Gastrocnemius medialis (tissue), 4 donors: ENCODE measurements around the gene UNCX. TPM values are rescaled to one million over a fixed set of nuclear protein-coding genes. Genes with fewer than 3 reads are reported as not detected.
"Not testable (repeated sequence)": the region's sequence is repeated elsewhere in the genome, so short reads cannot be mapped to it uniquely, and the experiment has no call there.

ENCODE experiments used
- ATAC-seq, 2 donors: fragments of 150-250 bp; one replicate each; pipeline ENCODE4 v1.9.1; 2016
- DNase-seq, 2 donors: peaks; one replicate each; pipeline ENCODE4 v3.0.0-alpha.2; 2019
- H3K27ac ChIP-seq, 4 donors: fragments of 200-600 bp; sonication (generic); 1 replicate in 1 of 4; 2 replicates in 3 of 4; pipeline ENCODE4 v1.5.1; 2016 to 2018; ENCODE audit warnings: mild to moderate bottlenecking in 2 of 4, moderate library complexity in 1 of 4
- H3K27me3 ChIP-seq, 3 donors: fragments of 200-600 bp; sonication (generic) in 2 of 3; 1 replicate in 1 of 3; 2 replicates in 2 of 3; pipeline versions ENCODE4 v1.5.1 to v1.6.0; 2016 to 2019; ENCODE audit warnings: mild to moderate bottlenecking in 1 of 3, moderate library complexity in 1 of 3
- H3K36me3 ChIP-seq, 2 donors: fragments of 200-600 bp; sonication (generic) in 1 of 2; one replicate each; pipeline ENCODE4 v1.5.1; 2017 to 2018
- H3K4me1 ChIP-seq, 2 donors: fragments of 200-600 bp; sonication (generic) in 1 of 2; one replicate each; pipeline ENCODE4 v1.5.1; 2016 to 2017; ENCODE audit warnings: mild to moderate bottlenecking in 2 of 2
- H3K4me3 ChIP-seq, 4 donors: fragments of 200-600 bp; sonication (generic) in 3 of 4; 1 replicate in 1 of 4; 2 replicates in 3 of 4; pipeline ENCODE4 v1.5.1; 2016 to 2019; ENCODE audit warnings: mild to moderate bottlenecking in 2 of 4
- H3K9me3 ChIP-seq, 3 donors: fragments of 200-600 bp; sonication (generic) in 2 of 3; 1 replicate in 1 of 3; 2 replicates in 2 of 3; pipeline ENCODE4 v1.5.1; 2016 to 2019
- CTCF ChIP-seq, 5 experiments: fragments of 450-650 bp in 3 of 5; fragments of 200-600 bp in 2 of 5; sonication (generic) in 2 of 5; IDR thresholded peaks in 4 of 5; conservative IDR thresholded peaks in 1 of 5; 1 replicate in 4 of 5; 2 replicates in 1 of 5; pipeline ENCODE4 v1.5.1; 2016 to 2019; ENCODE audit warnings: antibody characterized with exemption in 5 of 5, mild to moderate bottlenecking in 3 of 5, moderate library complexity in 3 of 5
- POLR2A ChIP-seq, 2 donors: fragments of 450-650 bp; IDR thresholded peaks; one replicate each; pipeline ENCODE4 v1.6.1; 2017; ENCODE audit warnings: antibody characterized with exemption in 2 of 2, mild to moderate bottlenecking in 2 of 2, moderate library complexity in 2 of 2
- in situ Hi-C, 4 donors: fragments of 200-750 bp; cut with MboI; loops; one replicate each; pipeline versions ENCODE4 v1.15.0 to v1.8.0; 2017; ENCODE audit warnings: low sequenced_read_pairs in 4 of 4
- intact Hi-C: fragments of 100-400 bp; cut with DNase I; formaldehyde crosslinking; loops from one replicate; pipeline ENCODE4 v1.15.1; 2023; ENCODE audit warnings: low total_unique reads
- total RNA-seq, 4 donors: library from RNA; depleted of rRNA; stranded (reverse); fragments of >200 nt; gene quantifications; one replicate each; pipeline versions ENCODE4 v1.1.0 to v1.2.3, GENCODE V29; 2016

UNCX gene
- total RNA-seq, 4 donors from 2014 or later: not detected

DNA sequence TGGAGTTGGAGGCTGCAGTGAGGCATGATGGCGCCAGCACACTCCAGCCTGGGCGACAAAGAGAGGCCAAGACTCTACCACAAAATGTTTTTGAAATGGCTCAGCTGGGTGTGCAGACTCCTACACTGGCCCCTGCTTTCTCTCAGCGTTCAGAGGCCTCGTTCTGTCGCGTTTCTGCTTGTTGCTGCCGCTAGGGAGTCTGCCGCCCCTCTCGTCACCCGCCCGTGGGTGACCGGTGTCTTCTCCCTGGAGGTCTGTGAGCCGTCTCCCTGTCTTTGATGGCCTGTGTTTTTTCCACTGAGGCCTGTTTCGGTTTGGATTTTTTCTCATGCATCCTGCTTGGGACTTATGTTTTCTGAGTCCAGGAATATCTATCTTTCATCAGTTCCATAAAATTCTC is 23.6 kb upstream of the UNCX start:
- in situ Hi-C loops: no loop called here
- no peak for TF ChIP-seq CTCF (IDR thresholded peaks at IDR 0.05 in 4 of 5, conservative IDR thresholded peaks at IDR 0.05 in 1 of 5)
- TF ChIP-seq POLR2A (IDR thresholded peaks at IDR 0.05): no peak
- Histone ChIP-seq H3K4me3 (no peak overlapping the region), H3K4me1 (no peaks in the 10 kb centered on the region), H3K27me3 (peaks cover 38 to 59% (median 58%) of the 10 kb centered on the region in 3 donors), H3K27ac (no peak overlapping the region), H3K9me3 (no peaks in the 10 kb centered on the region), H3K36me3 (no peaks in the 10 kb centered on the region)
- no peak for DNase-seq
- no peak for ATAC-seq
- intact Hi-C loops: no loop called here

GRCh38 chr7:1210321-1210978 is 22.2 kb upstream of the UNCX start:
- Histone ChIP-seq H3K4me3 (no peak overlapping the region), H3K9me3 (no peaks in the 10 kb centered on the region), H3K36me3 (no peaks in the 10 kb centered on the region), H3K27ac (no peak overlapping the region), H3K4me1 (no peaks in the 10 kb centered on the region), H3K27me3 (peaks cover 51 to 68% (median 64%) of the 10 kb centered on the region in 3 donors)
- in situ Hi-C loops (no loop called here), intact Hi-C loops (no loop called here)
- TF ChIP-seq CTCF (IDR thresholded peaks at IDR 0.05 in 4 of 5, conservative IDR thresholded peaks at IDR 0.05 in 1 of 5): no peak
- no peak for TF ChIP-seq POLR2A (IDR thresholded peaks at IDR 0.05)
- ATAC-seq (no peak), DNase-seq (no peak)

GRCh38 chr7:1210979-1211608 is 21.6 kb upstream of the UNCX start:
- in situ Hi-C loops (no loop called here), intact Hi-C loops (no loop called here)
- TF ChIP-seq CTCF (IDR thresholded peaks at IDR 0.05 in 4 of 5, conservative IDR thresholded peaks at IDR 0.05 in 1 of 5) (no peak), POLR2A (IDR thresholded peaks at IDR 0.05) (no peak)
- Histone ChIP-seq H3K9me3 (no peaks in the 10 kb centered on the region), H3K36me3 (no peaks in the 10 kb centered on the region), H3K27ac (no peak overlapping the region), H3K4me1 (no peaks in the 10 kb centered on the region), H3K27me3 (peaks cover 54 to 70% (median 61%) of the 10 kb centered on the region in 3 donors), H3K4me3 (no peak overlapping the region)
- no peak for DNase-seq
- ATAC-seq: no peak

GRCh38 chr7:1211611-1212010 is 21.1 kb upstream of the UNCX start:
- Histone ChIP-seq H3K9me3 (no peaks in the 10 kb centered on the region), H3K27me3 (peaks cover 54 to 74% (median 65%) of the 10 kb centered on the region in 3 donors), H3K27ac (no peak overlapping the region), H3K36me3 (no peaks in the 10 kb centered on the region), H3K4me3 (no peak overlapping the region), H3K4me1 (no peaks in the 10 kb centered on the region)
- in situ Hi-C loops: no loop called here
- TF ChIP-seq CTCF (IDR thresholded peaks at IDR 0.05 in 4 of 5, conservative IDR thresholded peaks at IDR 0.05 in 1 of 5) (no peak), POLR2A (IDR thresholded peaks at IDR 0.05) (no peak)
- DNase-seq (no peak), ATAC-seq (no peak)
- intact Hi-C loops: no loop called here

GRCh38 chr7:1212025-1212424 is 20.6 kb upstream of the UNCX start:
- DNase-seq, H3K4me3 ChIP-seq, H3K27ac ChIP-seq, H3K4me1 ChIP-seq, ATAC-seq, in situ Hi-C loops, H3K36me3 ChIP-seq, intact Hi-C loops, H3K9me3 ChIP-seq: not testable (repeated sequence)
- peaks cover 54 to 78% (median 69%) of the 10 kb centered on the region in 3 donors for H3K27me3 ChIP-seq
